Measurements from ENCODE around the gene PIM3. TPM values are rescaled to one million over a fixed set of nuclear protein-coding genes. Genes with fewer than 3 reads are reported as not detected.

Gene PIM3
- total and polyA plus RNA-seq, 2 of the 8 experiments (the other 6 are each of a cell fraction or from before 2014, with no cell fraction given), result 22.6 to 30.0 TPM

GRCh38 chr22:49922484-49922883, 38.1 kb upstream of the PIM3 start:
- no peak overlapping the region for H2BK15ac ChIP-seq (ENCODE audit: low read length)
- DNase-seq (ENCODE audit: low read depth in 1 of 2, low spot score in 2 of 2) (no peak), FAIRE-seq (no peak)
- H2BK20ac ChIP-seq (ENCODE audit: low read length), result no peak overlapping the region
- peaks cover 0 to 5% (median 1%) of the 10 kb centered on the region in 4 experiments; a peak in 5 of 7 replicates for H3K4me1 ChIP-seq (replicated peaks in 1 of 4; ENCODE audit: control insufficient read depth in 3 of 4, insufficient read depth in 4 of 4, low read length in 3 of 4)
- H3K9me3 ChIP-seq (ENCODE audit: insufficient read depth in 2 of 2, low read depth in 1 of 2, low read length in 1 of 2), result no peaks in the 10 kb centered on the region
- no peak overlapping the region for H3K4me2 ChIP-seq (ENCODE audit: insufficient read depth in 1 of 2, low read depth in 2 of 2, low read length in 2 of 2)
- peaks cover 9% of the 10 kb centered on the region; the same call in 1 of the 2 replicates for H3K23me2 ChIP-seq (ENCODE audit: low read depth, low read length)
- no peak overlapping the region for H3K23ac ChIP-seq (ENCODE audit: insufficient read length)
- H4K5ac ChIP-seq (ENCODE audit: insufficient read length, low read depth, low read length), result no peak overlapping the region
- no peak overlapping the region for H2AK5ac ChIP-seq (ENCODE audit: low read depth, low read length)
- no peak overlapping the region for H2BK5ac ChIP-seq (ENCODE audit: low read depth, low read length)
- no peak overlapping the region for H3K4me3 ChIP-seq (ENCODE audit: extremely low read depth in 1 of 4, insufficient read depth in 2 of 4, low read depth in 3 of 4, low read length in 4 of 4)
- no peaks in the 10 kb centered on the region for H3K79me1 ChIP-seq (ENCODE audit: low read depth, low read length)
- H4K8ac ChIP-seq (ENCODE audit: extremely low read depth, insufficient read depth, low read length), result no peak overlapping the region
- H3K18ac ChIP-seq (ENCODE audit: extremely low read depth, low read length), result no peak overlapping the region
- H3K56ac ChIP-seq (replicated peaks; ENCODE audit: insufficient read length, low read depth, low read length), result no peak overlapping the region
- no peak overlapping the region for H3K27ac ChIP-seq (ENCODE audit: low read depth, low read length)
- no peak overlapping the region for H3K4ac ChIP-seq (replicated peaks; ENCODE audit: insufficient read length, low read depth, low read length)
- WGBS, 2 experiments (ENCODE audit: extremely low coverage in 1 of 2, insufficient coverage in 1 of 2, insufficient read length in 1 of 2, insufficient replicate concordance in 2 of 2, low coverage in 1 of 2, low lambda C conversion rate in 2 of 2, missing lambda C conversion rate in 1 of 2), result 88% methylated on average over 10 of the region's 22 CpGs; no CpG with 5 or more reads in 1 of the 2 experiments
- no peak overlapping the region for H2AFZ ChIP-seq (ENCODE audit: low read length)
- H4K20me1 ChIP-seq (replicated peaks in 1 of 2; ENCODE audit: control insufficient read depth in 1 of 2, insufficient read depth in 2 of 2, low read length in 2 of 2), result no peaks in the 10 kb centered on the region
- H2BK120ac ChIP-seq (replicated peaks; ENCODE audit: low read depth, low read length), result no peak overlapping the region
- ChIA-PET CTCF (ENCODE audit: partially characterized antibody) (interaction anchor here (0.6 to 2.0 kb wide), 3 partner anchors 9 to 108 kb away, joined by 3 to 7 read pairs (median 3); no protein-coding TSS in a partner anchor), POLR2A (ENCODE audit: partially characterized antibody) (interaction anchor here (1.4 kb wide), 1 partner anchor 14 kb away, joined by 3 read pairs; no protein-coding TSS in a partner anchor)
- H3K79me2 ChIP-seq (ENCODE audit: control insufficient read depth in 1 of 2, insufficient read depth in 2 of 2, low read length in 2 of 2), result no peaks in the 10 kb centered on the region
- H3K27me3 ChIP-seq (replicated peaks in 1 of 4; ENCODE audit: control insufficient read depth in 3 of 4, extremely low read depth in 1 of 4, insufficient read depth in 3 of 4, low read length in 3 of 4), result no peaks in the 10 kb centered on the region; a peak in 2 of 7 replicates
- no peak overlapping the region for H3K9ac ChIP-seq (replicated peaks in 1 of 4; ENCODE audit: extremely low read depth in 1 of 4, low read depth in 3 of 4, low read length in 3 of 4)
- H3K14ac ChIP-seq (ENCODE audit: insufficient read length), result no peak overlapping the region
- no peak overlapping the region for H4K91ac ChIP-seq (replicated peaks; ENCODE audit: insufficient read length, low read length)
- H2BK12ac ChIP-seq (ENCODE audit: low read depth, low read length), result no peak overlapping the region
- peaks cover 0 to 3% (median 2%) of the 10 kb centered on the region in 4 experiments; a peak in 2 of 8 replicates for H3K36me3 ChIP-seq (ENCODE audit: control insufficient read depth in 2 of 4, insufficient read depth in 4 of 4, low read length in 3 of 4)

Measured in H1 (cell line).